Measurements from ENCODE around the gene SLC9A6.

- TF ChIP-seq POLR2A (IDR thresholded peaks at IDR 0.05) = peak in 1 of 2 donors; percentile 32
- TF ChIP-seq CTCF (IDR thresholded peaks at IDR 0.05) = no peak
Measured at GRCh38 chrX:136030303-136031191, 45.3 kb downstream of the SLC9A6 start.
